HG02973 (cell line): ENCODE results near the gene COL18A1.
"Not testable (repeated sequence)": the region's sequence is repeated elsewhere in the genome, so short reads cannot be mapped to it uniquely, and the experiment has no call there.

Experiments
- ATAC-seq: cut with Tn5 transposase; IDR thresholded peaks from one replicate; pipeline ENCODE4 v1.9.1; 2021; ENCODE audit warnings: moderate library complexity; ENCODE audit not compliant: unreplicated experiment

COL18A1 gene

GRCh38 chr21:45438391-45439145 is 33.6 kb downstream of the COL18A1 start:
- no peak for ATAC-seq

GRCh38 chr21:45439161-45439872 is 34.4 kb downstream of the COL18A1 start:
- ATAC-seq, result no peak

GRCh38 chr21:45439901-45440461 is 35.0 kb downstream of the COL18A1 start:
- no peak for ATAC-seq

GRCh38 chr21:45440736-45441350 is 35.9 kb downstream of the COL18A1 start:
- no peak for ATAC-seq

- no peak for ATAC-seq
These were observed 36.7 kb downstream of the COL18A1 start for GRCh38 chr21:45441431-45442255.

GRCh38 chr21:45442276-45442675 is 37.3 kb downstream of the COL18A1 start:
- ATAC-seq, result no peak

- not testable (repeated sequence) for ATAC-seq
These were observed 38.0 kb downstream of the COL18A1 start for GRCh38 chr21:45442686-45443594.

- ATAC-seq, result no peak
These were observed 38.7 kb downstream of the COL18A1 start for GRCh38 chr21:45443595-45444181.

GRCh38 chr21:45444385-45444784 is 39.4 kb downstream of the COL18A1 start:
- ATAC-seq, result no peak

GRCh38 chr21:45445369-45445768 is 40.4 kb downstream of the COL18A1 start:
- ATAC-seq, result no peak

GRCh38 chr21:45447821-45448220 is 42.9 kb downstream of the COL18A1 start:
- ATAC-seq, result no peak

GRCh38 chr21:45448283-45448809 is 43.4 kb downstream of the COL18A1 start:
- ATAC-seq, result no peak

- ATAC-seq, result no peak
These were observed 44.1 kb downstream of the COL18A1 start for GRCh38 chr21:45448810-45449657.

GRCh38 chr21:45449658-45450422 is 44.9 kb downstream of the COL18A1 start:
- ATAC-seq, result no peak

- ATAC-seq, result no peak
These were observed 45.6 kb downstream of the COL18A1 start for GRCh38 chr21:45450423-45451090.

- no peak for ATAC-seq
These were observed 46.3 kb downstream of the COL18A1 start for GRCh38 chr21:45451091-45451740.
